ENCODE results near the gene NME3.

The NME3 gene

GRCh38 chr16:1779741-1780676 is 8.7 kb upstream of the NME3 start:
- Histone ChIP-seq H4K91ac (ENCODE audit: low read depth, low read length, poor library complexity) (no peak overlapping the region), H2BK12ac (ENCODE audit: low read length) (peak overlapping the region; percentile 6), H3K4me1 (ENCODE audit: control insufficient read depth in 2 of 2, insufficient read depth in 1 of 2, low read depth in 1 of 2, low read length in 2 of 2) (peaks cover 7% of the 10 kb centered on the region in 2 donors), H3K18ac (ENCODE audit: low read length) (no peak overlapping the region), H3K4me3 (ENCODE audit: low read length in 2 of 2) (no peak overlapping the region), H2AK5ac (ENCODE audit: low read depth, low read length) (peak overlapping the region; percentile 40), H3K23ac (ENCODE audit: low read depth, low read length, poor library complexity) (peak overlapping the region; percentile 97), H3K36me3 (replicated peaks in 1 of 2; ENCODE audit: control insufficient read depth in 2 of 2, insufficient read depth in 2 of 2, low read length in 2 of 2) (peaks cover 32 to 67% of the 10 kb centered on the region in 2 donors), H3K27me3 (ENCODE audit: control insufficient read depth in 3 of 3, insufficient read depth in 3 of 3, low read depth in 1 of 3, low read length in 3 of 3) (no peaks in the 10 kb centered on the region), H3K14ac (ENCODE audit: low read length) (no peak overlapping the region), H3K4ac (ENCODE audit: low read length) (no peak overlapping the region), H3K79me1 (ENCODE audit: low read depth, low read length) (peaks cover 37% of the 10 kb centered on the region), H2BK5ac (ENCODE audit: low read length) (no peak overlapping the region), H3K9ac (ENCODE audit: low read depth, low read length, poor library complexity) (no peak overlapping the region), H3K27ac (replicated peaks; ENCODE audit: low read length) (no peak overlapping the region), H2BK15ac (ENCODE audit: low read length) (no peak overlapping the region), H3K4me2 (ENCODE audit: insufficient read depth, low read length, poor library complexity, severe bottlenecking) (no peak overlapping the region), H2BK120ac (ENCODE audit: low read depth, low read length) (no peak overlapping the region), H2AFZ (ENCODE audit: low read length) (no peak overlapping the region), H3K9me3 (replicated peaks in 1 of 2; ENCODE audit: control insufficient read depth in 2 of 2, insufficient read depth in 1 of 2, low read depth in 1 of 2, low read length in 2 of 2) (no peaks in the 10 kb centered on the region), H4K8ac (ENCODE audit: low read depth, low read length) (peak overlapping the region; percentile 65)
- DNase-seq (ENCODE audit: low spot score), result no peak
- WGBS, 2 donors (ENCODE audit: extremely low coverage in 2 of 2, insufficient read length in 2 of 2, insufficient replicate concordance in 1 of 2), result no CpG with 5 or more reads among the region's 27 CpGs

- no peak overlapping the region for H3K4me3 ChIP-seq (ENCODE audit: low read length in 2 of 2)
- no peak overlapping the region for H2BK5ac ChIP-seq (ENCODE audit: low read length)
- no peak overlapping the region for H3K9ac ChIP-seq (ENCODE audit: low read depth, low read length, poor library complexity)
- H3K14ac ChIP-seq (ENCODE audit: low read length), result no peak overlapping the region
- peak overlapping the region; percentile 40 for H2AK5ac ChIP-seq (ENCODE audit: low read depth, low read length)
- H3K18ac ChIP-seq (ENCODE audit: low read length), result no peak overlapping the region
- H3K4me2 ChIP-seq (ENCODE audit: insufficient read depth, low read length, poor library complexity, severe bottlenecking), result no peak overlapping the region
- no peak overlapping the region for H2BK120ac ChIP-seq (ENCODE audit: low read depth, low read length)
- H3K79me1 ChIP-seq (ENCODE audit: low read depth, low read length), result peaks cover 34% of the 10 kb centered on the region
- H2AFZ ChIP-seq (ENCODE audit: low read length), result no peak overlapping the region
- peak overlapping the region; percentile 97 for H3K23ac ChIP-seq (ENCODE audit: low read depth, low read length, poor library complexity)
- no peak overlapping the region for H3K27ac ChIP-seq (replicated peaks; ENCODE audit: low read length)
- no CpG with 5 or more reads among the region's 8 CpGs for WGBS, 2 donors (ENCODE audit: extremely low coverage in 2 of 2, insufficient read length in 2 of 2, insufficient replicate concordance in 1 of 2)
- H3K4me1 ChIP-seq (ENCODE audit: control insufficient read depth in 2 of 2, insufficient read depth in 1 of 2, low read depth in 1 of 2, low read length in 2 of 2), result peaks cover 7 to 11% of the 10 kb centered on the region in 2 donors
- H3K27me3 ChIP-seq (ENCODE audit: control insufficient read depth in 3 of 3, insufficient read depth in 3 of 3, low read depth in 1 of 3, low read length in 3 of 3), result no peaks in the 10 kb centered on the region
- peak overlapping the region; percentile 65 for H4K8ac ChIP-seq (ENCODE audit: low read depth, low read length)
- DNase-seq (ENCODE audit: low spot score), result no peak
- H3K9me3 ChIP-seq (replicated peaks in 1 of 2; ENCODE audit: control insufficient read depth in 2 of 2, insufficient read depth in 1 of 2, low read depth in 1 of 2, low read length in 2 of 2), result no peaks in the 10 kb centered on the region
- H3K4ac ChIP-seq (ENCODE audit: low read length), result no peak overlapping the region
- H3K36me3 ChIP-seq (replicated peaks in 1 of 2; ENCODE audit: control insufficient read depth in 2 of 2, insufficient read depth in 2 of 2, low read length in 2 of 2), result peaks cover 32 to 69% of the 10 kb centered on the region in 2 donors
- H4K91ac ChIP-seq (ENCODE audit: low read depth, low read length, poor library complexity), result no peak overlapping the region
- H2BK15ac ChIP-seq (ENCODE audit: low read length), result no peak overlapping the region
- no peak overlapping the region for H2BK12ac ChIP-seq (ENCODE audit: low read length)
These were observed 7.9 kb upstream of the NME3 start for GRCh38 chr16:1779234-1779701.

GRCh38 chr16:1778200-1779179 is 7.1 kb upstream of the NME3 start:
- Histone ChIP-seq H2BK15ac (ENCODE audit: low read length) (no peak overlapping the region), H2AFZ (ENCODE audit: low read length) (no peak overlapping the region), H2AK5ac (ENCODE audit: low read depth, low read length) (no peak overlapping the region), H3K18ac (ENCODE audit: low read length) (no peak overlapping the region), H2BK120ac (ENCODE audit: low read depth, low read length) (no peak overlapping the region), H3K4ac (ENCODE audit: low read length) (no peak overlapping the region), H3K9ac (ENCODE audit: low read depth, low read length, poor library complexity) (peak overlapping the region; percentile 78), H2BK12ac (ENCODE audit: low read length) (peak overlapping the region; percentile 41), H3K9me3 (replicated peaks in 1 of 2; ENCODE audit: control insufficient read depth in 2 of 2, insufficient read depth in 1 of 2, low read depth in 1 of 2, low read length in 2 of 2) (no peaks in the 10 kb centered on the region), H4K8ac (ENCODE audit: low read depth, low read length) (peak overlapping the region; percentile 43), H3K14ac (ENCODE audit: low read length) (no peak overlapping the region), H3K4me2 (ENCODE audit: insufficient read depth, low read length, poor library complexity, severe bottlenecking) (no peak overlapping the region), H3K27ac (replicated peaks; ENCODE audit: low read length) (no peak overlapping the region), H4K91ac (ENCODE audit: low read depth, low read length, poor library complexity) (no peak overlapping the region), H3K4me1 (ENCODE audit: control insufficient read depth in 2 of 2, insufficient read depth in 1 of 2, low read depth in 1 of 2, low read length in 2 of 2) (peaks cover 7 to 15% of the 10 kb centered on the region in 2 donors), H2BK5ac (ENCODE audit: low read length) (no peak overlapping the region), H3K36me3 (replicated peaks in 1 of 2; ENCODE audit: control insufficient read depth in 2 of 2, insufficient read depth in 2 of 2, low read length in 2 of 2) (peaks cover 32 to 65% of the 10 kb centered on the region in 2 donors), H3K23ac (ENCODE audit: low read depth, low read length, poor library complexity) (peak overlapping the region; percentile 96), H3K27me3 (ENCODE audit: control insufficient read depth in 3 of 3, insufficient read depth in 3 of 3, low read depth in 1 of 3, low read length in 3 of 3) (no peaks in the 10 kb centered on the region), H3K4me3 (ENCODE audit: low read length in 2 of 2) (no peak overlapping the region), H3K79me1 (ENCODE audit: low read depth, low read length) (peaks cover 38% of the 10 kb centered on the region)
- no peak for DNase-seq (ENCODE audit: low spot score)
- no CpG with 5 or more reads among the region's 34 CpGs for WGBS, 2 donors (ENCODE audit: extremely low coverage in 2 of 2, insufficient read length in 2 of 2, insufficient replicate concordance in 1 of 2)

Data from neuronal stem cell (in vitro differentiated cells).